DND-41 (cell line): ENCODE data around the gene DENND5B.

Source experiments
- EZH2 ChIP-seq: IDR thresholded peaks from 3 replicates; pipeline ENCODE4 v1.6.1; 2012; ENCODE audit warnings: borderline replicate concordance, low read depth, mild to moderate bottlenecking, moderate library complexity, low read length, inconsistent platforms; ENCODE audit not compliant: severe bottlenecking
- TF ChIP-seq, protein P1 (sequence below): IDR thresholded peaks from 2 replicates; pipeline ENCODE4 v1.5.1; 2012; ENCODE audit warnings: borderline replicate concordance, low read length, moderate library complexity, mild to moderate bottlenecking; ENCODE audit not compliant: poor library complexity, severe bottlenecking; ENCODE audit errors: extremely low read depth

- TF ChIP-seq EZH2 = no peak
- TF ChIP-seq, protein P1, sequence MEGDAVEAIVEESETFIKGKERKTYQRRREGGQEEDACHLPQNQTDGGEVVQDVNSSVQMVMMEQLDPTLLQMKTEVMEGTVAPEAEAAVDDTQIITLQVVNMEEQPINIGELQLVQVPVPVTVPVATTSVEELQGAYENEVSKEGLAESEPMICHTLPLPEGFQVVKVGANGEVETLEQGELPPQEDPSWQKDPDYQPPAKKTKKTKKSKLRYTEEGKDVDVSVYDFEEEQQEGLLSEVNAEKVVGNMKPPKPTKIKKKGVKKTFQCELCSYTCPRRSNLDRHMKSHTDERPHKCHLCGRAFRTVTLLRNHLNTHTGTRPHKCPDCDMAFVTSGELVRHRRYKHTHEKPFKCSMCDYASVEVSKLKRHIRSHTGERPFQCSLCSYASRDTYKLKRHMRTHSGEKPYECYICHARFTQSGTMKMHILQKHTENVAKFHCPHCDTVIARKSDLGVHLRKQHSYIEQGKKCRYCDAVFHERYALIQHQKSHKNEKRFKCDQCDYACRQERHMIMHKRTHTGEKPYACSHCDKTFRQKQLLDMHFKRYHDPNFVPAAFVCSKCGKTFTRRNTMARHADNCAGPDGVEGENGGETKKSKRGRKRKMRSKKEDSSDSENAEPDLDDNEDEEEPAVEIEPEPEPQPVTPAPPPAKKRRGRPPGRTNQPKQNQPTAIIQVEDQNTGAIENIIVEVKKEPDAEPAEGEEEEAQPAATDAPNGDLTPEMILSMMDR = no peak
Observed at GRCh38 chr12:31518680-31519227, 72.2 kb downstream of the DENND5B start.
